ENCODE measurements around the gene C1QTNF9.
"Not testable (repeated sequence)": the region's sequence is repeated elsewhere in the genome, so short reads cannot be mapped to it uniquely, and the experiment has no call there.

The C1QTNF9 gene

GRCh38 chr13:24309300-24309699 is at the start of gene C1QTNF9:
Gene C1QTNF9, plus strand, starts transcription at chr13:24309580. Its CDS starts 6,424 bp downstream, at chr13:24316004.
- not testable (repeated sequence) for DNase-seq (ENCODE audit: extremely low read depth, low read depth)

GRCh38 chr13:24261566-24261965 is 47.8 kb upstream of the C1QTNF9 start:
- no peak for DNase-seq (ENCODE audit: extremely low read depth, low read depth)
- no peak for TF ChIP-seq CTCF (IDR thresholded peaks at IDR 0.05; ENCODE audit: low read depth, low read length)

GRCh38 chr13:24263632-24264031 is 45.7 kb upstream of the C1QTNF9 start:
- no peak for DNase-seq (ENCODE audit: extremely low read depth, low read depth)
- TF ChIP-seq CTCF (IDR thresholded peaks at IDR 0.05; ENCODE audit: low read depth, low read length), result no peak

- no peak for DNase-seq (ENCODE audit: extremely low read depth, low read depth)
- TF ChIP-seq CTCF (IDR thresholded peaks at IDR 0.05; ENCODE audit: low read depth, low read length), result no peak
These were observed 44.4 kb upstream of the C1QTNF9 start for GRCh38 chr13:24264976-24265375.

GRCh38 chr13:24265453-24265852 is 43.9 kb upstream of the C1QTNF9 start:
- no peak for TF ChIP-seq CTCF (IDR thresholded peaks at IDR 0.05; ENCODE audit: low read depth, low read length)

GRCh38 chr13:24267274-24267673 is 42.1 kb upstream of the C1QTNF9 start:
- no peak for DNase-seq (ENCODE audit: extremely low read depth, low read depth)

More at GRCh38 chr13:24265453-24265852, 43.9 kb upstream of the C1QTNF9 start:
- no peak for DNase-seq (ENCODE audit: extremely low read depth, low read depth)

GRCh38 chr13:24267801-24268200 is 41.6 kb upstream of the C1QTNF9 start:
- DNase-seq (ENCODE audit: extremely low read depth, low read depth), result no peak
- no peak for TF ChIP-seq CTCF (IDR thresholded peaks at IDR 0.05; ENCODE audit: low read depth, low read length)

More at GRCh38 chr13:24267274-24267673, 42.1 kb upstream of the C1QTNF9 start:
- TF ChIP-seq CTCF (IDR thresholded peaks at IDR 0.05; ENCODE audit: low read depth, low read length), result no peak

GRCh38 chr13:24269821-24270220 is 39.6 kb upstream of the C1QTNF9 start:
- DNase-seq (ENCODE audit: extremely low read depth, low read depth), result no peak
- TF ChIP-seq CTCF (IDR thresholded peaks at IDR 0.05; ENCODE audit: low read depth, low read length), result no peak

Data from AG09319 (cell line).